GOT3 (cell line): ENCODE data around the gene EVPLL.
"Not testable (repeated sequence)": the region's sequence is repeated elsewhere in the genome, so short reads cannot be mapped to it uniquely, and the experiment has no call there.

ENCODE experiments used
- DNase-seq: peaks from one replicate; lab custom pipeline; 2025; ENCODE audit warnings: mixed read lengths; lab: John Stamatoyannopoulos, UW

The EVPLL gene

DNA sequence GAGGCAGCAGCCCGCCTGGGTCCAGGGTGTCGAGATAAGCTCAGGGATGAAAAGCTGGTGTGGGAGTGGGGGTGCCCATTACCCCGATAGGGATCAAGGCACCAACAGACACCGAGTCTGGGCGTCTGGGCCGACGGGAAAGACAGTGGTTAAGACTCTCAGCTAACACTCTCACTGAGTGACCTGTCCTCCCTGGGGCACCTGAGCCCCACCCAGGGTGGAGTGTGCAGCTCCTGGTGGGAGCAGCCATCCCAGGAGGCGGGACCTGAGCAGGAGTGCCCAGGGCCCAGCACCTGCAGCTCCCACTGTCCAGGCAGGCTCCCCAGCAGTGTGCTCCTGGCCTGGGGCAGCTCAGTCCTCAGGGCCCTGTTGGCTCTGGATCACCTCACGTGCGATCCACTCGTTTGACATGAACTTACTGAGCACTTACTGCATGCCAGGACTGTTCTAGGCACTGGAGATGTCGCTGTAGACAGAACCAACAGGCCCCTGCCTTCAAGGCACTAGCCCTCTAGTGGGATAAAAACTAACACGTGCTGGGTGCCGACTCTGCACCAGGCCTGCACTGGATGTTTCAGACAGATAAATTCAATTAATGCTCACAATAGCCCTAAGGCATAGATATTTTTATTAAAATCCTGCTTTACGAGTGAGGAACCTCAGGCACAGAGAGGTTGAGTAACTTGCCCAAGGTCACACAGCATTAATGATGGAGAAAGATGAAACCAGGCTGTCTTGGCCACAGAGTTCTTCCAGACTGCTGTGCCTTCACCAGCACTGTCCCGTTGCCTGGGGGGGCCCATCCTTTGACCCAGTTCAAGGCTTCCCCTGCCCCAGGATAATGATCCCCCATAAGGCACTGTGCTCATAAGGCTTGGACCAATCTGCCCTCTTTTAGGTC is 1.9 kb downstream of the EVPLL start:
- DNase-seq, result no peak

GRCh38 chr17:18380471-18381157 is 3.0 kb downstream of the EVPLL start:
- no peak for DNase-seq

- no peak for DNase-seq
Measured at GRCh38 chr17:18381158-18381952, 3.8 kb downstream of the EVPLL start.

- DNase-seq, result no peak
Measured at GRCh38 chr17:18381953-18382245, 4.3 kb downstream of the EVPLL start.

DNA sequence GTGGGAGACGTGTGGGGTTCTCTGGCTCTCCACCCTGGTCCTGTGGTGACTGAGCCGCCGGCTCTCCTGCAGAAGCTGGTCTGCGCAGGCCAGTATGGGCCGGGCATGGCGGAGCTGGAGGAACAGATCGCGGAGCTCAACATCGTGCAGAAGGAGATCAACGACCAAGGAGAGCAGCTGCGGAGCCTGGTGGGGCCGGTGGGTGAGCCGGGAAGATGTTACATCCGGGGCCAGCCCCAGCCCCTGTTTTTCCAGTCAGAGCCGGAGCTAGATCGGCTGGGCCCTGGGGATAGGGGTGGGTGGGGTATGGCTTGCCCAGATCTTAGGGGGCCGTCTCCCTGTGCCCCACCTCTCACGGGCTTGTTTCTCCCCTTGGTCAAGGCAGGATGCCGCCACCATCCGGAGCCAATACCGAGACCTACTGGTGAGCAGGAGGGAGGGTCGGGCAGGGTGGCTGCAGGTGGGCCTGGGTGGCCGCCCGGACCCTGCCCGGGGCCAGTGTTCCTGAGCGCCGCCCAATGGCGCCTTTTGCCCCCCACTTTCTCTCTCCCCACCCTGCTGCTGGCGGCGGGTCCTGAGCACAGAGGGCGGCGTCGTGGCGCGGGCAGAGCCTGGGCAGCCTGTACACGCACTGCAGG is 5.0 kb downstream of the EVPLL start:
- no peak for DNase-seq

GRCh38 chr17:18383079-18383481 is 5.5 kb downstream of the EVPLL start:
- DNase-seq, result not testable (repeated sequence)

DNA sequence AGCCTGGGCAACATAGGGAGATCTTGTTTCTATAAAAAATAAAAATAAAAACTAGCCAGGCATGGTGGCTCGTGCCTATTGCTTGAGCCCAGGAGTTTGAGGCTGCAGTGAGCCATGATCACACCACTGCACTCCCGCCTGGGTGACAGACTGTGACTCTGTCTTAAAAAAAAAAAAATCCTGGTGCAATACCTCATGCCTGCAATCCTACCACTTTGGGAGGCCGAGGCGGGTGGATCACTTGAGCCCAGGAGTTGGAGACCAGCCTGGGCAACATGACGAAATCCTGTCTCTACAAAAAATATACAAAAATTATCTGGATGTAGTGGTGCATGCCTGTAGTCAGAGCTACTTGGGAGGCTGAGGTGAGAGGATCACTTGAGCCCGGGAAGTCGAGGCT is 6.7 kb downstream of the EVPLL start:
- DNase-seq, result not testable (repeated sequence)

DNA sequence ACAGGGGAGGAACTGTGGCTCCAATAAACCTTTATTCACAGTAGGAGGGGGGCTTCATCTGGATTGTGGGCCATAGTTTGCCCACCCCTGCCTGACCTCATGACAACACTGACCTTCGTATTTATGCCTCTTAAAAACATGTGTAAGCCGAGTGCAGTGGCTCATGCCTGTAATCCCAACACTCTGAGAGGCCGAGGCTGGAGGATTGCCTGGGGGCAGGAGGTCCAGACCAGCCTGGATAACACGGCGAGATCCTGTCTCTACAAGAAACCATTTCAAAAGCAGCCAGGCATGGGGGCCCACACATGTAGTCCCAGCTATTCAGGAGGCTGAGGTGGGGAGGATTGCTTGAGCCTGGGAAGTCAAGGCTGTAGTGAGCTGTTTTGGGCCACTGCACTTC is 10.0 kb downstream of the EVPLL start:
- DNase-seq, result not testable (repeated sequence)

DNA sequence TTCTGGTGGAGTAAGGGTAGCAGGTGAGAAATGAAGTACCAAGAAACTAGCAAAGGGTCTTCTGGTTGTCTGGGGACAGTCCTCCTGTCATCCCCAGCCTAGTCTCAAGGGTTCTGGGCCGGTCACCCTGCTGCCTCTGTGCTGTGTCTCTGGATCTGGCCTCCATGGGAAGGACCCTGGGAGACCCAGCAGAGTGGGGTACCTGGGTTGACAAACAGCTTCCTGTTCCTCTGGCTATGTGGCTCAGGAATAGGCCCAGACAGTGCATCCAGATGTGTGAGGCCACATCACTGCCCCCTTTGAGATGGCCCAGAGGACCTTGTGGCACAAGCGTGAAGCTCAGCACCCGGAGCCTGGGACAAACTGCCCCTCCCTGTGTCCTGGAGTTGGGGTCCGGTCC is 10.7 kb downstream of the EVPLL start:
- not testable (repeated sequence) for DNase-seq

GRCh38 chr17:18388728-18389127 is 11.2 kb downstream of the EVPLL start:
- DNase-seq, result not testable (repeated sequence)

DNA sequence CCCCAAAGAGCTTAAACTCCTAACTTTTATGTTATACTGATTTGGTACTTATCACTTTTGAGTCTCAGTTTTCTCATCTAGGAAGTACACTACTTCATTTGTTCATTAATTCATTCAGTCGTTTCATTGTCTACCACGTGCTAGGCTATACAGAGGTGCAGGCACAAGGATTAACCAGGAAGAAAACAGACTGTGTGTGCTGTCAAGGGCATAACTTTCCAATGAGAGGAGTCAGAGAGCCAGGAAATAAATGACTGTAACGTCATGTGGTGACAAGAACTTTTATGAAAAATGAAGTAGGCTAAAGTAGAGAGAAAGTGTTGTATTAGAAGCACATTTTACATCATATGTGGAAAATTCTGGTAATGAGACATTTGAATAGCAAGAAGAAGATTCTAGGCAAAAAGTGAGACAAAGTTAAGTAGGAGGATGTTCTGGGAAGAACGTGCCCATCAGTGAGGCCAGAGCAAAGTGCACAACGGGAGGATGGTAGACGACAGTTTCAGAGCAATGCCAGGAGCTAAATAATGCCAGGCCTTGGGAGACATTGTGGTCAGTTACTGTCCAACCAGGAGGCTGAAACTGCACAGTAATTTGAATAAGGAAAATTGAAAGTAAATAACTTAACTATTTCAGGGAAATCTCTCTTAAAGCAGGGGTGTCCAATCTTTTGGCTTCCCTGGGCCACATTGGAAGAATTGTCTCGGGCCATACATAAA is 24.5 kb downstream of the EVPLL start:
- DNase-seq, result not testable (repeated sequence)

DNA sequence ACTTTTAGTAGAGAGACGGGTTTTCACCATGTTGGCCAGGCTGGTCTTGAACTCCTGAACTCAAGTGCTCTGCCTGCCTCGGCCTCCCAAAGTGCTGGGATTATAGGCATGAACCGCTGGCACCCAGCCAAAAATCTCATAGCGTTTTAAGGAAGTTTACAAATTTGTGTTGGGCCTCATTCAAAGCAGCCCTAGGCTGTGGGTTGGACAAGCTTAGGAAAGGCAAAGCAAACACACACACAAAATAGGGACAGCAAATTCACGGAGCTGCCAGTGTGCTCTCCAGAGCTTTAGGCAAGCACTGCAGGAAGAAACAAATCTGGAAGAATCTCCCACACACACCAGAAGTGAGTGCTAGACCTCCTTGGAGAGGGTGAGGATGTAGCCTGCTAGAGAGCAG is 25.6 kb downstream of the EVPLL start:
- DNase-seq, result not testable (repeated sequence)

DNA sequence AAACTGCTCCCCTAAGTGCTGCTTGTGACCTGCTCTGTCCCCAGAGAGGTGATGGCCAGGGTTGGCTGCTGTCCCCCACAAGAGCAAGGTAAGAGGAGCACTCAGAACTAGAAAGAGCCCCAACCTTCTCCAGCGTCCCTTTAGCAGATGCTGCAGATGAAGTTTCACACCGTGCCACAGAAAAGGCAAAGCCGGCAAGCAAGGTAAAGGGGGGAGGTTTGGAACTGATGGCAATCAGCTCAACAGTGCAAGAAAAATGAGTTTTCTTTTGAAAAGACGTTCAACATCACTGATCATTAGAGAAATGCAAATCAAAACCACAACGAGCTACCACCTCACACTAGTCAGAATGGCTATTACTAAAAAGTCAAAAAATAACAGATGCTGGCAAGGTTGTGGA is 26.0 kb downstream of the EVPLL start:
- not testable (repeated sequence) for DNase-seq

DNA sequence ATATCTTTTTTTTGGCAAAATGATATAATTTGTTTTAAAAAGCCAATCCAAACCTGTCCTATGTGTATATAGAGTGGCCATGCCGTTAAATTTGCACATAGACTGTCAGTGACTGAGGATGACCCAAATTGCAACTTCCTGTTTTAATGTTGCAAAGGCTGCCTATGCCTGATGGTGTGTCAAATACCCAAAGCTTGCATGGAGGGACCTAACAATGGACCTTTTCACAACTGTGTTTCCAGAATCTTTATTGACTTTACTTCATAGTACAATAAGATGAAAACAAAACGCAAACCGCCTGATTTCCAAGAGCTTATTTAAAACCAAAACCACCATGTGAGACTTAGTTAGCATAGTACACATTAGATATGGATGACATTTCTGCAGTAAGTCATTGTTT is 31.3 kb downstream of the EVPLL start:
- DNase-seq, result not testable (repeated sequence)

- DNase-seq, result not testable (repeated sequence)
Measured at GRCh38 chr17:18409321-18409720, 31.7 kb downstream of the EVPLL start.

DNA sequence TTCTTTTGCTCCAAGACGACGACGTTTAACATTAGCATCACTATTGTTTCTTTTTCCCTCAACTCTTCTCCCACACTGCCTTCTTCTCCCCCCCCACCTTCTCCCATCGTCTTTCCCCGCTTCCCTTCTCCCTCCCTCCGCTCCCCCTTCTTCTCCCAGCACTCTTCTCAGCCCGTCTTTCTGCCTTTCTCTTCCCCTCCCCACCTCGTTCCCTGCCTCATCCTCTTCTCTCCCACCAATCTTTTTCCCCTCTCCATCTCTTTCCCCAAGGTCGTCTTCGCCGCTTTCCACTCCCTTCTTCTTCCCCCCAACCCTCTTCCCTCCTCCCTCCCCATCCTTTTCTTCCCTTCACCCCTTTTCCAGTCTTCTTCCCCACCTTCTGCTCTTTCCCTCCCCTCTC is 33.2 kb downstream of the EVPLL start:
- not testable (repeated sequence) for DNase-seq

GRCh38 chr17:18411377-18411864 is 33.8 kb downstream of the EVPLL start:
- not testable (repeated sequence) for DNase-seq

- not testable (repeated sequence) for DNase-seq
Measured at GRCh38 chr17:18412001-18412538, 34.5 kb downstream of the EVPLL start.

DNA sequence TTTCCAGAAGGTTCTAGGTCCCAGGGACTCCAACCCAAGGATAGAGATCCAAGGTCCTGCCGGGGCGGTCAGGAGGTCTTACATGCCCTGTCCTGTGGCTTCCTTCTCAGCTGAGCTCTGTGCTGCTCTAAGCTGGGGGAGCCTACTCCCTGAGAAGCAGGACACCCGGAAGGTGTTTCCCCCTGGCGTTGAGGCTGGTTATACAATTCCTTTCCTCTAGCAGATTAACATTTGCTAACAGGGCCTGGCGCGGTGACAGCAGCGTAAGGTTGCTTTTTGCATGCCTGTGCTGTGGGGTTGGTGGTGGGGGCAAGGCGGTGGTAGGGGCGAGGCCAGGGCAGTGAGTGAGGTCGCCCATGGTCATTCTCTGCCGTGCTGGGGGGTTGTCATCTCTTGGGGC is 43.9 kb downstream of the EVPLL start:
- not testable (repeated sequence) for DNase-seq

GRCh38 chr17:18422464-18422863 is 44.9 kb downstream of the EVPLL start:
- DNase-seq, result not testable (repeated sequence)

DNA sequence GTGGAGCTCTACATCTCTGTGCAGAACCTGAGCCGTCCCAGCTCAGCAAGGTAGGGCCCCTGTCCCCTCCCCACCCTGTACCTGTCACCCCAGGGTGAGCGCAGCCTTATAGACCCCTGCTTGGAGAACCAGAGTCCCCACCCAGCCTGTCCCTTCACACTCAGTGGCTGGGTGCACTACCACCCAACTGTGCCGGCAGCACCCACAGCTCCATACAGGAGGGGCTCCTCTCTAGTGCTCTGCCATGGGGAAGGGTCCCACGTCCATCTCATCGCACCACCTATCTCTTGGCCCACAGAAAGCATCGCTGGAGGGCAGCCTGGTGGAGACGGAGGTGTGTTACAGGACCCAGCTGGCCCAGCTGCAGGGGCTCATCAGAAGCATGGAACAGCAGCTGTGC is 45.4 kb downstream of the EVPLL start:
- DNase-seq, result not testable (repeated sequence)
